Measurements from ENCODE around the gene SERTAD2. TPM values are rescaled to one million over a fixed set of nuclear protein-coding genes. Genes with fewer than 3 reads are reported as not detected.

The SERTAD2 gene
- total RNA-seq, 1 experiment from 2014 or later, result 19.8 TPM

DNA sequence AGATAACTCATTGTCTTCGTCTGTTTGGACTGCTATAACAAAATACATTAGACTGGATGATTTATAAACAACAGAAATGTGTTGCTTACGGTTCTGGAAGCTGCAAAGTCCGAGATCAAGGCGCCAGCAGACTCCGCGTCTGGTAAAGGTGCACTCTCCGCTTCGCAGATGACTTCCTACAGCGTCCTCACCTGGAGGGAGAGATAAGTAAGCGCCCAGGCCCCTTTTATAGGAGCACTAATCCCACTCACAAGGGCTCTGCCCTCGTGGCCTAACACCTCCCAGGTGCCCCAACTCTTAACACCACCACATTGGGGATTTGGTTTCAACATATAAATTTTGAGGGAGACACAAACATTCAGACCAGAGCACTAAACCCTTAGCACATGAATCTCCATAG lies 51.3 kb downstream of the SERTAD2 start:
- Histone ChIP-seq H3K4me1 (ENCODE audit: insufficient read depth, low read length) (peaks cover 29% of the 10 kb centered on the region), H3F3A (ENCODE audit: low read length, unreplicated experiment) (no peaks in the 10 kb centered on the region), H3K27me3 (ENCODE audit: low read length) (no peaks in the 10 kb centered on the region), H4K20me1 (ENCODE audit: low read length) (no peaks in the 10 kb centered on the region), H3K79me2 (ENCODE audit: low read length) (no peaks in the 10 kb centered on the region), H3K4me2 (ENCODE audit: low read length) (no peak overlapping the region), H3K9me3 (ENCODE audit: low read length) (no peaks in the 10 kb centered on the region), H3K9me2 (replicated peaks; ENCODE audit: low read length) (no peaks in the 10 kb centered on the region), H3K36me3 (ENCODE audit: low read depth, low read length) (no peaks in the 10 kb centered on the region), H3K4me3 (ENCODE audit: low read length) (no peak overlapping the region), H2AFZ (ENCODE audit: low read length) (no peak overlapping the region), H3K27ac (ENCODE audit: low read length) (no peak overlapping the region), H3K9ac (ENCODE audit: low read length) (no peak overlapping the region)
- ChIA-PET CTCF (no interaction called here), POLR2A (ENCODE audit: unreplicated experiment) (no interaction called here)
- BruUV-seq (replicated peaks), result no TSS peak
- TF ChIP-seq, protein P1, sequence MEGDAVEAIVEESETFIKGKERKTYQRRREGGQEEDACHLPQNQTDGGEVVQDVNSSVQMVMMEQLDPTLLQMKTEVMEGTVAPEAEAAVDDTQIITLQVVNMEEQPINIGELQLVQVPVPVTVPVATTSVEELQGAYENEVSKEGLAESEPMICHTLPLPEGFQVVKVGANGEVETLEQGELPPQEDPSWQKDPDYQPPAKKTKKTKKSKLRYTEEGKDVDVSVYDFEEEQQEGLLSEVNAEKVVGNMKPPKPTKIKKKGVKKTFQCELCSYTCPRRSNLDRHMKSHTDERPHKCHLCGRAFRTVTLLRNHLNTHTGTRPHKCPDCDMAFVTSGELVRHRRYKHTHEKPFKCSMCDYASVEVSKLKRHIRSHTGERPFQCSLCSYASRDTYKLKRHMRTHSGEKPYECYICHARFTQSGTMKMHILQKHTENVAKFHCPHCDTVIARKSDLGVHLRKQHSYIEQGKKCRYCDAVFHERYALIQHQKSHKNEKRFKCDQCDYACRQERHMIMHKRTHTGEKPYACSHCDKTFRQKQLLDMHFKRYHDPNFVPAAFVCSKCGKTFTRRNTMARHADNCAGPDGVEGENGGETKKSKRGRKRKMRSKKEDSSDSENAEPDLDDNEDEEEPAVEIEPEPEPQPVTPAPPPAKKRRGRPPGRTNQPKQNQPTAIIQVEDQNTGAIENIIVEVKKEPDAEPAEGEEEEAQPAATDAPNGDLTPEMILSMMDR (conservative IDR thresholded peaks at IDR 0.05; ENCODE audit: low read depth, low read length), result no peak
- TF ChIP-seq EZH2 (IDR thresholded peaks at IDR 0.05; ENCODE audit: low read length, unreplicated experiment), result no peak
- TF ChIP-seq EZH2phosphoT487 (IDR thresholded peaks at IDR 0.05; ENCODE audit: borderline replicate concordance, low read length), result no peak
- DNase-seq, result no peak
- intact Hi-C loops (cut with micrococcal nuclease), result no loop called here
- no peak for ATAC-seq

DNA sequence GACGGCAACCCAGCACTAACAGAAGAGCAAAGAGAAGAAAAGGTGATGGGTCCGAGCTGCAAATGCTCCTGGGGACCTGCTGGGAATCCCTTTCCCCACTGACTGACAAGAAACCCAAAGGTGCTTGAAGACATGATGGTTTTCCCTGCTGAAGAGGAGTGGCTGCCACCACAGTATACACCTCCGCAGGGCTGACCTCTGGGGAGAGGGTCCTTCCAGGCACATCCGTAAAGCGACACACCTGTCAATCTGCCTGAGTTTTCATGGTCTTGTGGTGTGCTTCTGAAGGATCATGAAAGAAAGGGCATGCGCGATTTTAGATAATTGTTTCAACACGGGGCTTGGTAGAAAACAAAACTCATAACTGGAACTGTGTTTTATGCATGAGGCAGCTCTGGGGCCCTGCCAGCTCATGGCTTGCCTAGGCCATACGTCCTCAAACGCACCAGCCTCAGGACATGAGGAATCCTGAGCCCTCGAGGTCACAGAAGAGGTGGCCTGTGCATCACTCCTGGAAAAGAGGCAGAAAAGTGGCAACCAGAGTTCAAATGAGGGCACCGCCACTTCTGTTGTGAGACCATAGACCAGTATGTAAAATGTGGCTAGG lies 51.8 kb downstream of the SERTAD2 start:
- H4K20me1 ChIP-seq (ENCODE audit: low read length), result no peaks in the 10 kb centered on the region
- peaks cover 24% of the 10 kb centered on the region for H3K4me1 ChIP-seq (ENCODE audit: insufficient read depth, low read length)
- TF ChIP-seq, protein P1 (conservative IDR thresholded peaks at IDR 0.05; ENCODE audit: low read depth, low read length), result no peak
- TF ChIP-seq EZH2 (IDR thresholded peaks at IDR 0.05; ENCODE audit: low read length, unreplicated experiment) (no peak), EZH2phosphoT487 (IDR thresholded peaks at IDR 0.05; ENCODE audit: borderline replicate concordance, low read length) (no peak)
- H3K9me2 ChIP-seq (replicated peaks; ENCODE audit: low read length), result no peaks in the 10 kb centered on the region
- ATAC-seq (no peak), DNase-seq (no peak)
- no peak overlapping the region for H3K9ac ChIP-seq (ENCODE audit: low read length)
- H3K9me3 ChIP-seq (ENCODE audit: low read length), result no peaks in the 10 kb centered on the region
- H3K27ac ChIP-seq (ENCODE audit: low read length), result no peak overlapping the region
- no peaks in the 10 kb centered on the region for H3K79me2 ChIP-seq (ENCODE audit: low read length)
- intact Hi-C loops (cut with micrococcal nuclease), result no loop called here
- H3K27me3 ChIP-seq (ENCODE audit: low read length), result no peaks in the 10 kb centered on the region
- no peaks in the 10 kb centered on the region for H3F3A ChIP-seq (ENCODE audit: low read length, unreplicated experiment)
- POLR2A ChIA-PET (ENCODE audit: unreplicated experiment), result no interaction called here
- H3K36me3 ChIP-seq (ENCODE audit: low read depth, low read length), result no peaks in the 10 kb centered on the region
- H3K4me3 ChIP-seq (ENCODE audit: low read length), result no peak overlapping the region
- CTCF ChIA-PET, result no interaction called here
- BruUV-seq (replicated peaks), result no TSS peak
- H3K4me2 ChIP-seq (ENCODE audit: low read length), result no peak overlapping the region
- H2AFZ ChIP-seq (ENCODE audit: low read length), result no peak overlapping the region

DNA sequence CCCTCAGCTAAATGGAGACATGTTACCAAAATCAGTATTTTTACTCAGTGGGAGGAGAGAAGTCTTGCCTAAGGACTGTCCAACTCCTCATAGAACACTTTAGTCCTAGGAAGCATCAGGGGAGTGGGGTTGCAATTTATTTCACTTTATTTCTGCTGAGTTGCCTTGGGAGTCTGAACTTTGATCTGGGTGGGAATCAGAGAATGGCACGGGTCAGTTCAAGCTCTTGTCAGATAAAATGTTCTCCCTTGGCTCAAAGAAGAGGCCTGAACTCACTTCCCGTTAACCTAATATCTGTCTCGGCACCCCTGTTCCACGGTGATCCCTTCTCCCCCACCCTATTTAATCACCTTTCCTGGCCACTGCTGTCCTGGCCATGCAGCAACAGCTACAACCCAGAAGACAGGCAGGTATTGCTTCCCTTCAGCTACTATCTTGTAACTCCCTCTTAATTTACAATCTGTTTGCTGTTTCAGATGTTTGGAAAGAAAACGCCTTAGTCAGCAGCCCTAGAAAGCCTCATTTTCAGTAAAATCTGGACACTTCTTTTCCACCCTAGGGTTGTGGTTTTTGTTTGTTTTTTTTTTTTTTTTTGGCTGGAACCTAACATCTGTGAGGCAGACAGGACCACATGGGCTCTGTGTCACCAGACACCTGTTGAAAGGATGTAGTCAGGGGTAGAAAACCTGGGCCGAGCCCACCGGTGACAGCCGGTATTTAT lies 52.5 kb downstream of the SERTAD2 start:
- Histone ChIP-seq H3K9ac (ENCODE audit: low read length) (no peak overlapping the region), H3K4me2 (ENCODE audit: low read length) (no peak overlapping the region), H3K27ac (ENCODE audit: low read length) (no peak overlapping the region), H3K4me1 (ENCODE audit: insufficient read depth, low read length) (peaks cover 22% of the 10 kb centered on the region), H3K9me3 (ENCODE audit: low read length) (no peaks in the 10 kb centered on the region), H3F3A (ENCODE audit: low read length, unreplicated experiment) (no peaks in the 10 kb centered on the region), H3K4me3 (ENCODE audit: low read length) (no peak overlapping the region), H2AFZ (ENCODE audit: low read length) (no peak overlapping the region), H4K20me1 (ENCODE audit: low read length) (no peaks in the 10 kb centered on the region), H3K27me3 (ENCODE audit: low read length) (no peaks in the 10 kb centered on the region), H3K9me2 (replicated peaks; ENCODE audit: low read length) (no peaks in the 10 kb centered on the region), H3K36me3 (ENCODE audit: low read depth, low read length) (no peaks in the 10 kb centered on the region), H3K79me2 (ENCODE audit: low read length) (no peaks in the 10 kb centered on the region)
- TF ChIP-seq EZH2phosphoT487 (IDR thresholded peaks at IDR 0.05; ENCODE audit: borderline replicate concordance, low read length), result no peak
- no peak for TF ChIP-seq EZH2 (IDR thresholded peaks at IDR 0.05; ENCODE audit: low read length, unreplicated experiment)
- TF ChIP-seq, protein P1 (conservative IDR thresholded peaks at IDR 0.05; ENCODE audit: low read depth, low read length), result no peak
- no TSS peak for BruUV-seq (replicated peaks)
- ChIA-PET CTCF (no interaction called here), POLR2A (ENCODE audit: unreplicated experiment) (no interaction called here)
- ATAC-seq (no peak), DNase-seq (no peak)
- intact Hi-C loops (cut with micrococcal nuclease), result no loop called here

Measured in PC-3 (cell line).